ENCODE results near the gene MAMDC4. TPM values are rescaled to one million over a fixed set of nuclear protein-coding genes. Genes with fewer than 3 reads are reported as not detected.

MAMDC4 gene
- polyA plus RNA-seq, 3 donors: 0.07 to 5.2 TPM; not detected in 1

- Mint-ChIP-seq H3K4me1 (peaks cover 14% of the 10 kb centered on the region), H3K4me3 (no peak overlapping the region), H3K27me3 (ENCODE audit: low read depth in 3 of 3) (peaks cover 0 to 2% (median 0%) of the 10 kb centered on the region in 3 donors), H3K36me3 (peaks cover 42 to 71% of the 10 kb centered on the region in 2 donors), H3K9me3 (no peaks in the 10 kb centered on the region), H3K27ac (no peak overlapping the region)
- intact Hi-C loops (cut with micrococcal nuclease): no loop called here
- TF ChIP-seq, protein P1, sequence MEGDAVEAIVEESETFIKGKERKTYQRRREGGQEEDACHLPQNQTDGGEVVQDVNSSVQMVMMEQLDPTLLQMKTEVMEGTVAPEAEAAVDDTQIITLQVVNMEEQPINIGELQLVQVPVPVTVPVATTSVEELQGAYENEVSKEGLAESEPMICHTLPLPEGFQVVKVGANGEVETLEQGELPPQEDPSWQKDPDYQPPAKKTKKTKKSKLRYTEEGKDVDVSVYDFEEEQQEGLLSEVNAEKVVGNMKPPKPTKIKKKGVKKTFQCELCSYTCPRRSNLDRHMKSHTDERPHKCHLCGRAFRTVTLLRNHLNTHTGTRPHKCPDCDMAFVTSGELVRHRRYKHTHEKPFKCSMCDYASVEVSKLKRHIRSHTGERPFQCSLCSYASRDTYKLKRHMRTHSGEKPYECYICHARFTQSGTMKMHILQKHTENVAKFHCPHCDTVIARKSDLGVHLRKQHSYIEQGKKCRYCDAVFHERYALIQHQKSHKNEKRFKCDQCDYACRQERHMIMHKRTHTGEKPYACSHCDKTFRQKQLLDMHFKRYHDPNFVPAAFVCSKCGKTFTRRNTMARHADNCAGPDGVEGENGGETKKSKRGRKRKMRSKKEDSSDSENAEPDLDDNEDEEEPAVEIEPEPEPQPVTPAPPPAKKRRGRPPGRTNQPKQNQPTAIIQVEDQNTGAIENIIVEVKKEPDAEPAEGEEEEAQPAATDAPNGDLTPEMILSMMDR (IDR thresholded peaks at IDR 0.05): no peak
- 98% methylated on average over 10 of the region's 13 CpGs for WGBS (ENCODE audit: insufficient coverage)
- Histone ChIP-seq H3K36me3 (replicated peaks in 1 of 2; ENCODE audit: control insufficient read depth in 1 of 2, insufficient read depth in 2 of 2, low read length in 2 of 2) (peaks cover 3 to 29% of the 10 kb centered on the region in 2 donors), H3K4me1 (ENCODE audit: control insufficient read depth in 1 of 2, insufficient read depth in 2 of 2, low read length in 2 of 2) (peaks cover 0 to 4% of the 10 kb centered on the region in 2 donors), H3K9ac (ENCODE audit: insufficient read depth, low read length, poor library complexity, severe bottlenecking) (no peak overlapping the region), H4K20me1 (ENCODE audit: insufficient read depth, low read length) (peaks cover 54% of the 10 kb centered on the region), H3K27ac (ENCODE audit: low read depth in 1 of 2, low read length in 2 of 2) (no peak overlapping the region), H3K4me2 (replicated peaks; ENCODE audit: extremely low read depth, low read length, poor library complexity, severe bottlenecking) (no peak overlapping the region), H3K4me3 (replicated peaks in 1 of 3; ENCODE audit: low read depth in 2 of 3, low read length in 3 of 3) (no peak overlapping the region), H3K79me2 (ENCODE audit: insufficient read depth, low read length) (peaks cover 41% of the 10 kb centered on the region), H2AFZ (ENCODE audit: insufficient read depth, low read depth, low read length, poor library complexity, severe bottlenecking) (no peak overlapping the region), H3K9me3 (replicated peaks in 1 of 2; ENCODE audit: control insufficient read depth in 1 of 2, insufficient read depth in 1 of 2, low read length in 2 of 2) (no peaks in the 10 kb centered on the region), H3K27me3 (ENCODE audit: control insufficient read depth in 2 of 2, insufficient read depth in 2 of 2, low read length in 2 of 2) (no peaks in the 10 kb centered on the region)
- no peak for DNase-seq
Observed at GRCh38 chr9:136814725-136815421, 37.3 kb upstream of the MAMDC4 start.

- no peak overlapping the region for H3K4me3 ChIP-seq (replicated peaks in 1 of 3; ENCODE audit: low read depth in 2 of 3, low read length in 3 of 3)
- WGBS (ENCODE audit: insufficient coverage): 50% methylated on average over 1 of the region's 1 CpG
- Mint-ChIP-seq H3K27ac (no peak overlapping the region), H3K9me3 (no peaks in the 10 kb centered on the region), H3K36me3 (peaks cover 39 to 70% of the 10 kb centered on the region in 2 donors), H3K4me3 (no peak overlapping the region), H3K27me3 (ENCODE audit: low read depth in 3 of 3) (peaks cover under 1 to 4% (median 2%) of the 10 kb centered on the region in 3 donors), H3K4me1 (peaks cover 12% of the 10 kb centered on the region)
- H3K79me2 ChIP-seq (ENCODE audit: insufficient read depth, low read length): peaks cover 36% of the 10 kb centered on the region
- no peak overlapping the region for H3K27ac ChIP-seq (ENCODE audit: low read depth in 1 of 2, low read length in 2 of 2)
- H4K20me1 ChIP-seq (ENCODE audit: insufficient read depth, low read length): peaks cover 56% of the 10 kb centered on the region
- intact Hi-C loops (cut with micrococcal nuclease): no loop called here
- DNase-seq: no peak
- no peaks in the 10 kb centered on the region for H3K27me3 ChIP-seq (ENCODE audit: control insufficient read depth in 2 of 2, insufficient read depth in 2 of 2, low read length in 2 of 2)
- H3K4me1 ChIP-seq (ENCODE audit: control insufficient read depth in 1 of 2, insufficient read depth in 2 of 2, low read length in 2 of 2): no peaks in the 10 kb centered on the region
- H3K36me3 ChIP-seq (replicated peaks in 1 of 2; ENCODE audit: control insufficient read depth in 1 of 2, insufficient read depth in 2 of 2, low read length in 2 of 2): peaks cover 3 to 29% of the 10 kb centered on the region in 2 donors
- H3K9ac ChIP-seq (ENCODE audit: insufficient read depth, low read length, poor library complexity, severe bottlenecking): no peak overlapping the region
- H3K9me3 ChIP-seq (replicated peaks in 1 of 2; ENCODE audit: control insufficient read depth in 1 of 2, insufficient read depth in 1 of 2, low read length in 2 of 2): no peaks in the 10 kb centered on the region
- TF ChIP-seq, protein P1 (IDR thresholded peaks at IDR 0.05): no peak
- no peak overlapping the region for H3K4me2 ChIP-seq (replicated peaks; ENCODE audit: extremely low read depth, low read length, poor library complexity, severe bottlenecking)
- no peak overlapping the region for H2AFZ ChIP-seq (ENCODE audit: insufficient read depth, low read depth, low read length, poor library complexity, severe bottlenecking)
Observed at GRCh38 chr9:136815422-136815782, 36.7 kb upstream of the MAMDC4 start.

Data from CD14-positive monocyte (primary cell).